Activated CD4-positive, alpha-beta T cell treated with anti-CD3 and anti-CD28 coated beads, Interleukin-2, amount 50 U/mL, for 1 hour (primary cell): ENCODE measurements around the gene CPSF4L.

Experiments used
- DNase-seq: peaks from one replicate; pipeline ENCODE4 v3.0.0-alpha.2; 2020

CPSF4L gene

GRCh38 chr17:73288534-73289302, 27.0 kb upstream of the CPSF4L start:
- no peak for DNase-seq

GRCh38 chr17:73286863-73287296, 25.2 kb upstream of the CPSF4L start:
- no peak for DNase-seq

- no peak for DNase-seq
These were observed 24.5 kb upstream of the CPSF4L start for GRCh38 chr17:73285916-73286862.

DNA sequence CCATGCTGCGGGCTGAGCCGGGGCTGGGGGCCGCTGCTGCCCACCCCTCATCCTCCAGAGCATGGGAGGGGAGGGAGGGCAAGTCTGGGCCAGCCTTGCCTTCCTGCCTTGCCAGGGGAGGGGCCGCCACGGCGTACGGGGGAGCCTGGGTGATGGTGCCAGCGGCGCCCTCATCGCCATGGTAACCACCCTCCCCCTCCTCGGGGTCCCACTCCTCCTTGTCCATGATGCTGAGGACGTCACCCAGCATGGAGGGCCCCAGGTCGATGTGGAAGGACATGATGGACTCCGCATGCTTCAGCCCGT, 23.9 kb upstream of the CPSF4L start:
- DNase-seq: no peak

DNA sequence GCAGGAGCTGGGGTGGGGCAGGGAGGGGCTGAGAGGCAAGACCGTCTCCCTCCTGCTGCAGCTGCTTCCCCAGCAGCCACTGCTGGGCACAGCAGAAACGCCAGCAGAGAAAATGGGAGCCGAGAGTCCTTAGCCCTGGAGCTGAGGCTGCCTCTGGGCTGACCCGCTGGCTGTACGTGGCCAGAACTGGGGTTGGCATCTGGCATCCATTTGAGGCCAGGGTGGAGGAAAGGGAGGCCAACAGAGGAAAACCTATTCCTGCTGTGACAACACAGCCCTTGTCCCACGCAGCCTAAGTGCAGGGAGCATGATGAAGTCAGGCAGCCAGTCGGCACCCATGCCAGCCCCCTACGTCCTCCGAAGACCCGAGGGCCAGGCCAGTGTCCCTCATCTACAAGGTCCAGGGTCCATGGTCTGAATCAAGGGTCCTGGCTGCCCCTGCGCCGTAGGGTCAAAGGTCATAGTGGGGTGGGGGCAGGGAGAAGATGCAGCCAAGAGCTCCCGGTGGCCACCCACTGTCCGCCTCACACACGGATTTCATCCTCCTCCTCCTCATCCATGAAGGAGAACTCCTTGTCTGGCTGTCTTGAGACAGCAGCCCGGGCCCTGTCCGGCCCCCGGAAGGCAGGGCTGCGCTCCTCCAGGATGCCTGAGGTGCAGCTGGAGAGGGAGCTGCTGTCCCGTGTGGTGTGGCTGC, 23.4 kb upstream of the CPSF4L start:
- DNase-seq: no peak

DNA sequence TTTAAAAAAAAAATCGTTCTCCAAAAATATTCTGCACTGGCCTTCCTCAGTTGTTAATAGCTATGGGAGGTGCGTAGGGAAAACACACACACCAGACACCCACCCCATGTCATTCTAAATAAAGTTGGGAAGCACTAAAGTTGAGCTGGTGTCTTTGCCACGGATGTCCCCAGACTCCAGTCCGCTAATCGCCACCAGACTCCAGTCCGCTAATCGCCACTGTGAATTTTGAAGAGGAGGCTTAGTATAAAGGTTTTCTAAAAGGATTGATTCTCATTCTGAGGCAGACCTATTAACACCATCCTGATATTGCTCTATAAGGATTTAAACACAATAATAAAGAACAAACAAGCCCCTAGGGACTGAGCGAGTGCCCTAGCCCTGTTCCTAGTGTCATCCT, 22.7 kb upstream of the CPSF4L start:
- no peak for DNase-seq

DNA sequence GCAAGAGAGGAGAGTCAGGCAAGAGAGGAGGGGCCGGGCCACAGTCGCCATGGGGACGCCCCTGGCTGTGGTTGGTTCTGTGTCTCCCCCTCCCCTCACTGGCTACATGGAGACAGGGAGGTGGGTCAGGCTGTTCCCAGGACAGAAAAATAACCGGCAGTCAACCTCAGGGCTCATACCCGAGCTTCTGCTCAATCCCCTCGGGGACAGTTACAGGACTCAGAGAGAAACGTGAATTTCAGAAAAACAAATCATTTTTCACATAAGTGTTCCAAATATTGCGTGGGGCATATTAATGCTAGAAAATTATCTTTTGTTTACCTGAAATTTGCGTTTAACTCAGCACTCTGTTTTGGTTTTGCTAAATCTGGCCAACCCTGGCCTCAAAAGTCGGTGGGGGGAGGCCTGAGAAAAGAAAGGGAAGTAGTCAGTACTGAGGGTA, 22.2 kb upstream of the CPSF4L start:
- DNase-seq: no peak

DNA sequence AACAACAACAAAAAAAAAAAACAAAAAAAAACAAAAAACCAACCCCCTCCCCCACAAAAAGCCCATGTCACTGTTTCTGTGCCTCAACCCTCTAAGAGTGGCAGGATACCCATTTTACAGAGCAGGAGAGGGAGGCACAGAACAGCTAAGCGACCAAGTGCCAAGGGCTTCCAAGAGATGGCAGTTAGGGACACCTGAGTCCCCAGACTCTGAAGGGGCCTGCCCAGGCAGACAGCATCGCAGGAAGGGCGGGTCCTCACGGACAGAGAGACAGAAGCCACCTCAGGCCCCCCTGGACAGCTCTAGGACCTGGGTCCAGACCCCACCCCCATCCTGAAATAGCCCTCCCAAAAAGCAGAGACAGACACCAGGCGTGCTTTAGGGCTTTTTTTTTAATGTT, 21.6 kb upstream of the CPSF4L start:
- DNase-seq: no peak

DNA sequence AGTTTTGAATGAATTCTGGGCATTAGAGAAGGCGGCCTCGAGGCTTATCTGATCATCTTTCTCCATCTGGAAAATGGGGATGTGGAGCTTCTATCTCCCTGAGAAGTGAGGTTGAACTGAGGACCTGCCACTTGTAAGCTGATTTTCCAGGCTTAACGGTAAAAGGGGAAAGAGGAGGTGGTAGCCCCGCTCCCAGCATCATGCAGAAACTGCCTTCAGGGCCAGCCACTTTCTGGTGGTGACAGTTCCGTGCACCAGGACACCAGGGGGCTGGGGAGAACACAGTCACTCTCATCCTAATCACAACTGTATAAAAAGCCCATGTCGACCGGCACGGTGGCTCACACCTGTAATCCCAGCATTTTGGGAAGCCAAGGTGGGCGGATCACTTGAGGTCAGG, 20.9 kb upstream of the CPSF4L start:
- no peak for DNase-seq

GRCh38 chr17:73281928-73282327, 20.2 kb upstream of the CPSF4L start:
- DNase-seq: no peak

- no peak for DNase-seq
These were observed 18.5 kb upstream of the CPSF4L start for GRCh38 chr17:73280191-73280590.

DNA sequence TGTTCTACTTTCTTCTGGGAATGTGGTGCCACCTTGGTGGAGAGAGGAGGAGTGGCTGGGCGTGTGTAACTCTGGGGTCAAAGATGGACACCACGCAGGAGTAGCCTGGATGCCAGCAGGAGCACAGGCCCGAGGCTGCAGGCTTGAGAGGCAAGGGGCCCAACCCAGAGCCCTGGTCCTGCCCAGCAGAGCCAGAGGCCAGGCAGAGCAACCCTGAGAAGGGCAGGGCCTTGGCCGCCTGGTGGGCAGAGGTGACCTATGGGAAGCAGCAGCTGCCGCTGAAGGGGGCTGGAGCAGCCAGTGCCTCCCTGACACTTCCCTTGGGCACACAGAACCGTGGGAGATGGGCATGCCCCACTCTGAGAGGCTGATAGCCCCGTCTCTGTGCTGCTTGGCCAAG, 18.0 kb upstream of the CPSF4L start:
- DNase-seq: no peak

GRCh38 chr17:73278465-73279453, 17.1 kb upstream of the CPSF4L start:
- DNase-seq: no peak

DNA sequence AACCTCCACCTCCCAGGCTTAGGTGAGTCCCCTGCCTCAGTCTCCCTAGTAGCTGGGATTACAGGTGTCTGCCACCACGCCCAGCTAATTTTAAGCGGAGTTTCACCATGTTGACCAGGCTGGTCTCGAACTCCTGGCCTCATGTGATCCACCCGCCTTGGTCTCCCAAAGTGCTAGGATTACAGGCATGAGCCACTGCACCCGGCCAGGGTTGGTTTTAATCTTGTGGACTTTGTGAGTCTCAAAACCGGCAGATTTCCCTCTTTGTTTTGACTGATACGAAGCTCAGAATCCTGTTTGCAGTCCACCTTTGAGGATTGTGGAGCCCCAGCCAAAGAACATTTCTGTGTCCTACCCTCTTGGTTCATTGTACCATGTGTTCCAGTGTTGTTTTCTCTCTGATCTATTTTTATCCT, 16.4 kb upstream of the CPSF4L start:
- DNase-seq: no peak

DNA sequence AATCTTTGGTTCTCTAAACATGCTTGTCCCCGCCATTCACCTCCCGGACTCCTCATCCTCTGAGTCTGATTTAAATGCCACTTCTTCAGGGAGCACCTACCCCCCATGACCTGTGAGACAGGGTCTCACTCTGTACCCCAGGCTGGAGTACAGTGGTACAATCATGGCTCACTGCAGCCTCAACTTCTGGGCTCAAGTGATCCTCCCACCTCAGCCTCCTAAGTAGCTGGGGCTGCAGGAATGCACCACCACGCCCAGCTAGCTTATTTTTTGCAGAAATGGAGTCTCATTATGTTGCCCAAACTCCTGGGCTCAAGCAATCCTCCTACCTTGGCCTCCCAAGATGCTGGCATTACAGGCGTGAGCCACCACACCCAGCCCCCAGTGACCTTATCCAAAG, 12.8 kb upstream of the CPSF4L start:
- no peak for DNase-seq

DNA sequence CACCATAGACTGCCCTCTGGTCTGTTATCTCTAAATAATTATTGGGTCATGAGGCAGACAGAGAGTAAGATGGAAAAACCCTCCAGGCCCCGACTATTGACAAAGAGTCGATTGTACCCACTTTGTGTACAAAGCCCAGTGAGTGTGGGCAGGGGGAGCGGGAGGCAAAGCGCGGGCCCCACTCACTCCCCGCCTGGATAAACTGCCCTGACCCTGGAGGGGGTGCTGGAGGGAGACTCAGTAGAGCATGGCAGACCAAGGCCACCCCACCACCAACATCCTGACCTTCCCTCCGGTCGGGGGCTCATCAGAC, 11.2 kb upstream of the CPSF4L start:
- DNase-seq: no peak

DNA sequence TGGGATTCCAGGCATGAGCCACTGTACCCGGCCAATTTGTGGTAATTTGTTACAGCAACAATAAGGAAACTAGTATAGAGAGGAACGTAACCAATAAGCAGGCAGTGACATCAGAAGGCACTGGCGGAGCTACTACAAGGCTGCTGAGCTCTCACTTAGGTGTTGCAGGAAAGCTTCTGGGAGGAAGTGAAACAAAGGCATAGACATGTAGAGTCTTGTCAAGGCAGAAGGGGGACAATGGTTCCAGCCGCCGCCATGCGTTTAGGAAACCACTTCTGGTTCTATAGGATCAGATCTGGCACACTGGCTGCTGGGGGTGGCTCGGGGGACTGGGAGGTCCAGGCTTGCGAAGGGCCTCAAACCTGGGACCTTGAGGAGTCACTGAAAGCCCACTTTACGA, 9.4 kb upstream of the CPSF4L start:
- no peak for DNase-seq

- DNase-seq: no peak
These were observed 8.1 kb upstream of the CPSF4L start for GRCh38 chr17:73269791-73270190.

DNA sequence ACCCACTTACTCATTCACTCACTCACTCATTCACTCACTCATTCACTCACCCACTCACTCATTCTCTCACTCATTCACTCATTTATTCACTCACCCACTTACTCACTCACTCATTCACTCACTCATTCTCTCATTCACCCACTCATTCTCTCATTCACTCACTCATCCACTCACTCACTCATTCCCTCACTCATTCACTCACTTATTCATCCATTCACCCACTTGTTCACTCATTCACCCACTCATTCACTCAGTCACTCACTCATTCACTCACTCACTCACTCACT, 7.6 kb upstream of the CPSF4L start:
- DNase-seq: no peak

- no peak for DNase-seq
These were observed 7.1 kb upstream of the CPSF4L start for GRCh38 chr17:73268582-73269328.

DNA sequence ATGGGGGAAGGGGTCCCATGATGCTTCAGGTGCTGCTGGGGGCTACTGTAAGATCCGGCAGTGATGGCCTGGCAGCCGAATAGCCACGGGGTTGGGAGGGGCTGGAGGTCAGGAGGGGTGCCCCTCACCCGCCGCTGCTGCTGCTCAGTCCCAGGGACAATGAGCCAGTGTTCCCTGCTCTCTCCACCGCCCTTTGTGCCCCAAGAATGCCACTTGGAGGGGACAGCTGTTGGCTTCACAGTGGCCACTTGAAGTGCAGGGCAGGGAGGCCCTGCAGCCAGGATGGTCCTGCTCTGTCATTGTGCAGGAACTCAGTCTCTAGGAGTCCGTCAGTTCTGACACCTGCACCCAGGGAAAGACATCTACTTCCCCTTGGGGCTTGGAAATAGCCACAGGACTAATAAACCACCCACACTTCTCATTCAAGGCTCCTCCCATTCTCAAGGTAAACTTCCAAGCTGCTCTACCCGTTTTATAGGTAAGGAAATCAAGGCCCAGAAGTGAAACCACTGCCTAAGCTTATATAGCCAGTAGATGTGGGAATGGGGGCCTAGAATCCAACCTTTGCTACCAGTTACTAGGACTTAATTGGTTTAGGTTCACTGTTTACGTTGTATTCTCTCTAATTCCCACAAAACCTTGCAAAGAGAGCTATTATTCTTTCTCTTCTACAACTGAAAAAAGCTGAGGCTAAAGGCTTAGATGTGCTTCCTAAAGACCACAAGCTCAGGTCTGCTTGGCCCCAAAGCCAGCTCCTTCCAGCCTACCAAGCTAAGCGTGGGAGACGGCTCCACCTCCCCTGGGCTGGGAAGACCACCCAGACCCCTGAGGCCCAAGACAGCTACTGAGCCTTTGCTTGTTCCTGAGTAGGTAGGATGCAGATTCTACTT, 6.2 kb upstream of the CPSF4L start:
- no peak for DNase-seq
